ENCODE results near the gene CDH13.

DNA sequence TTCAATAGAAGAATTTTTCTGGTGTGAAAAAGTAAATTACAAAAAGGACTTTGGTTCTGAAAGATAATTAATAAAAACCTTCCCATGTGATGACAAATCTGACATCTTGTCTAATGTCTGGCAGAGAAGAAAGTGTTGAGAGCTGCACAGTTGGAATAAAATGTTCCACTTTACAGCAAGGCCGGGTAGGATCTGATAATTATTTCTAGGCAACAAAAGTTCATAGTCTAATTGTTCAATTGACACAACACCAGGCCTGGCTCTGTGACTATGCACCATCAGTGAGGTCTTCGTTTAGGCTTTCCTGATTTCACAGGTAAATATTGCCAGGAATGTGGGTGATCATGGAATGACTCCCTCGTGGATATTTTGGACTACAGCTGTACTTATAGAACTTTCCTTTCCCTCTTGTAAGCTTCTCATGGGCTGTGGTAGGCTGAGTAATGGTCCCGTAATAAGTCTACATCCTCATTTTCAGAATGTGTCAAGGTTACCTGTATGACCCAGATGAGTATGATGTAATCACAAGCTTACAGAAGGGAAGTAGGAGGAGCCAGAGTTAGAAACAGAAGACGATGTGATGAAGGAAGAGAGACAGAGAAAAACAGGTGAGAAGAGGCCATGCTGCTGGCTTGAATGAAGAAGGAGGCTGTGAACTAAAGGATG lies 217.0 kb downstream of the CDH13 start:
- TF ChIP-seq, protein P1, sequence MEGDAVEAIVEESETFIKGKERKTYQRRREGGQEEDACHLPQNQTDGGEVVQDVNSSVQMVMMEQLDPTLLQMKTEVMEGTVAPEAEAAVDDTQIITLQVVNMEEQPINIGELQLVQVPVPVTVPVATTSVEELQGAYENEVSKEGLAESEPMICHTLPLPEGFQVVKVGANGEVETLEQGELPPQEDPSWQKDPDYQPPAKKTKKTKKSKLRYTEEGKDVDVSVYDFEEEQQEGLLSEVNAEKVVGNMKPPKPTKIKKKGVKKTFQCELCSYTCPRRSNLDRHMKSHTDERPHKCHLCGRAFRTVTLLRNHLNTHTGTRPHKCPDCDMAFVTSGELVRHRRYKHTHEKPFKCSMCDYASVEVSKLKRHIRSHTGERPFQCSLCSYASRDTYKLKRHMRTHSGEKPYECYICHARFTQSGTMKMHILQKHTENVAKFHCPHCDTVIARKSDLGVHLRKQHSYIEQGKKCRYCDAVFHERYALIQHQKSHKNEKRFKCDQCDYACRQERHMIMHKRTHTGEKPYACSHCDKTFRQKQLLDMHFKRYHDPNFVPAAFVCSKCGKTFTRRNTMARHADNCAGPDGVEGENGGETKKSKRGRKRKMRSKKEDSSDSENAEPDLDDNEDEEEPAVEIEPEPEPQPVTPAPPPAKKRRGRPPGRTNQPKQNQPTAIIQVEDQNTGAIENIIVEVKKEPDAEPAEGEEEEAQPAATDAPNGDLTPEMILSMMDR (conservative IDR thresholded peaks at IDR 0.05), result no peak
- TF ChIP-seq ZFX (IDR thresholded peaks at IDR 0.05), result no peak
